Fibroblast of lung (primary cell): ENCODE data around the gene CCDC30. TPM values are rescaled to one million over a fixed set of nuclear protein-coding genes. Genes with fewer than 3 reads are reported as not detected.

Experiments
- DNase-seq, 2 donors: peaks; one replicate each; pipeline versions ENCODE4 v3.0.0 to v3.0.0-alpha.2; 2010; ENCODE audit warnings: low read depth in 2 of 2
- H2AFZ ChIP-seq: 2 replicates; pipeline ENCODE4 v1.5.1; 2012; ENCODE audit warnings: low read length, control low read depth, inconsistent platforms
- H3K27ac ChIP-seq: 2 replicates; pipeline ENCODE4 v1.5.1; 2011; ENCODE audit warnings: low read length, control low read depth; ENCODE audit not compliant: insufficient read depth
- H3K27me3 ChIP-seq: 2 replicates; pipeline ENCODE4 v1.5.1; 2011; ENCODE audit warnings: mild to moderate bottlenecking, low read length; ENCODE audit not compliant: control insufficient read depth, insufficient read depth
- H3K36me3 ChIP-seq: 2 replicates; pipeline ENCODE4 v1.5.1; 2011; ENCODE audit warnings: low read length; ENCODE audit not compliant: control insufficient read depth, insufficient read depth
- H3K4me1 ChIP-seq: 2 replicates; pipeline ENCODE4 v1.5.1; 2011; ENCODE audit warnings: low read length; ENCODE audit not compliant: control insufficient read depth, insufficient read depth; ENCODE audit errors: extremely low read depth
- H3K4me2 ChIP-seq: 2 replicates; pipeline ENCODE4 v1.5.1; 2011; ENCODE audit warnings: low read length, control low read depth; ENCODE audit not compliant: insufficient read depth; ENCODE audit errors: extremely low read depth
- H3K4me3 ChIP-seq, 4 experiments: fragments of 200-600 bp in 1 of 4; sonication (generic) in 1 of 4; replicated peaks in 1 of 4; 2 replicates each; pipeline ENCODE4 v1.5.1; 2011 to 2016; ENCODE audit warnings: low read length in 4 of 4, low read depth in 3 of 4, mild to moderate bottlenecking in 3 of 4, control low read depth in 2 of 4, inconsistent platforms in 1 of 4, mixed read lengths in 1 of 4; ENCODE audit not compliant: insufficient read depth in 1 of 4; ENCODE audit errors: control extremely low read depth in 1 of 4
- H3K79me2 ChIP-seq: 2 replicates; pipeline ENCODE4 v1.5.1; 2012; ENCODE audit warnings: mild to moderate bottlenecking, low read length, inconsistent platforms; ENCODE audit not compliant: control insufficient read depth, insufficient read depth
- H3K9ac ChIP-seq: 2 replicates; pipeline ENCODE4 v1.5.1; 2011; ENCODE audit warnings: mild to moderate bottlenecking, low read length, control low read depth; ENCODE audit not compliant: insufficient read depth
- H3K9me3 ChIP-seq: 2 replicates; pipeline ENCODE4 v1.5.1; 2012; ENCODE audit warnings: low read depth, low read length; ENCODE audit not compliant: control insufficient read depth, insufficient read depth
- H4K20me1 ChIP-seq: 2 replicates; pipeline ENCODE4 v1.5.1; 2011; ENCODE audit warnings: low read length; ENCODE audit not compliant: control insufficient read depth, insufficient read depth; ENCODE audit errors: extremely low read depth
- CTCF ChIP-seq, 2 donors: IDR thresholded peaks in 1 of 2; conservative IDR thresholded peaks in 1 of 2; 1 replicate in 1 of 2; 2 replicates in 1 of 2; pipeline ENCODE4 v1.5.1; 2011 to 2012; ENCODE audit warnings: low read length in 2 of 2, control low read depth in 1 of 2, inconsistent platforms in 1 of 2, low read depth in 1 of 2, mild to moderate bottlenecking in 1 of 2
- EZH2 ChIP-seq: IDR thresholded peaks from 2 replicates; pipeline ENCODE4 v1.5.1; 2012; ENCODE audit warnings: low read length, control low read depth, mild to moderate bottlenecking; ENCODE audit errors: missing control alignments
- polyA plus RNA-seq, 2 donors: library from polyadenylated mRNA; depleted of rRNA in 1 of 2; stranded (reverse) in 1 of 2; unstranded in 1 of 2; fragments of >200 nt; gene quantifications; 2 replicates each; pipeline ENCODE4 v1.2.1, GENCODE V29; 2011 to 2012; ENCODE audit warnings: missing spikeins in 1 of 2
- total RNA-seq: library from RNA; depleted of rRNA; stranded (reverse); fragments of >200 nt; gene quantifications from 2 replicates; pipeline ENCODE4 v1.2.1, GENCODE V29; 2014

Gene CCDC30
- total and polyA plus RNA-seq, 2 donors (not counting 1 experiment from before 2014, with no cell fraction given) = 0.56 to 1.3 TPM

- Histone ChIP-seq H3K27ac (no peak overlapping the region), H3K9me3 (no peaks in the 10 kb centered on the region), H3K4me1 (no peaks in the 10 kb centered on the region), H3K4me2 (no peak overlapping the region), H4K20me1 (no peaks in the 10 kb centered on the region), H3K9ac (no peak overlapping the region), H3K27me3 (no peaks in the 10 kb centered on the region), H3K79me2 (no peaks in the 10 kb centered on the region), H2AFZ (no peak overlapping the region), H3K4me3 (no peak overlapping the region), H3K36me3 (no peaks in the 10 kb centered on the region)
- TF ChIP-seq CTCF (conservative IDR thresholded peaks at IDR 0.05 in 1 of 2, IDR thresholded peaks at IDR 0.05 in 1 of 2; ENCODE audit: low read depth in 1 of 2, low read length in 2 of 2) = no peak
- no peak for TF ChIP-seq EZH2
- DNase-seq = no peak
Observed at GRCh38 chr1:42552636-42553035, 89.5 kb downstream of the CCDC30 start.

- no peaks in the 10 kb centered on the region for H4K20me1 ChIP-seq
- no peaks in the 10 kb centered on the region for H3K27me3 ChIP-seq
- H3K4me3 ChIP-seq = no peak overlapping the region
- TF ChIP-seq EZH2 = no peak
- no peak for TF ChIP-seq CTCF (conservative IDR thresholded peaks at IDR 0.05 in 1 of 2, IDR thresholded peaks at IDR 0.05 in 1 of 2; ENCODE audit: low read depth in 1 of 2, low read length in 2 of 2)
- H3K9ac ChIP-seq = no peak overlapping the region
- no peak overlapping the region for H3K27ac ChIP-seq
- H3K9me3 ChIP-seq = no peaks in the 10 kb centered on the region
- no peak for DNase-seq
- no peak overlapping the region for H2AFZ ChIP-seq
- no peaks in the 10 kb centered on the region for H3K79me2 ChIP-seq
- H3K36me3 ChIP-seq = no peaks in the 10 kb centered on the region
- no peaks in the 10 kb centered on the region for H3K4me1 ChIP-seq
- H3K4me2 ChIP-seq = no peak overlapping the region
Observed at GRCh38 chr1:42557230-42557851, 94.3 kb downstream of the CCDC30 start.

GRCh38 chr1:42567038-42567437 lies 104.0 kb downstream of the CCDC30 start:
- no peaks in the 10 kb centered on the region for H3K79me2 ChIP-seq
- no peaks in the 10 kb centered on the region for H3K9me3 ChIP-seq
- H3K27me3 ChIP-seq = no peaks in the 10 kb centered on the region
- H4K20me1 ChIP-seq = no peaks in the 10 kb centered on the region
- DNase-seq = no peak
- no peak overlapping the region for H3K4me2 ChIP-seq
- TF ChIP-seq EZH2 (no peak), CTCF (conservative IDR thresholded peaks at IDR 0.05 in 1 of 2, IDR thresholded peaks at IDR 0.05 in 1 of 2; ENCODE audit: low read depth in 1 of 2, low read length in 2 of 2) (no peak)
- H3K36me3 ChIP-seq = no peaks in the 10 kb centered on the region
- no peak overlapping the region for H3K9ac ChIP-seq
- H3K4me3 ChIP-seq = no peak overlapping the region
- H3K4me1 ChIP-seq = no peaks in the 10 kb centered on the region
- H3K27ac ChIP-seq = no peak overlapping the region
- no peak overlapping the region for H2AFZ ChIP-seq
